Measurements from ENCODE around the gene BBS12.

DNA sequence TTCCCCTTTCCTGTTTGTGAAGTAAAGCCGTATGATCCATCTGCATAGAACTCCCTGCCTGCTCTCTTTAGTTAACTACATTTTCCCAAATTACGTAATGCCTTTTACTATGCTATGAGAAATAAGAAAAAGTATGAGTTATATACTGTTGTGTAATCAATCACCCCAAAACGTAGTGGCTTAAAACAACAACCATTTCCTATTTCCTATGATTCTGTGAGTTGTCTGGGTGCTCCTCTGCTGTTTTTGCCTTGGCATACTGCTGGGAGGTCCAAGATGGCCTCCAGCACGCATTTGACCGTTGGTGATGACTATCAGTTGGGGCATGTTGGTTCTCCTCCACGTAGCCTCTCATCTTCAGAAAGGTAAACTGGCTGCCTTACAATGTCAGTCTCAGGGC lies 39.8 kb downstream of the BBS12 start:
- no peak for TF ChIP-seq ATF4 (CRISPR knock-in tag; IDR thresholded peaks at IDR 0.05)
- no peak for TF ChIP-seq RFX5 (IDR thresholded peaks at IDR 0.05; ENCODE audit: low read depth, low read length)
- TF ChIP-seq HDAC2 (IDR thresholded peaks at IDR 0.05), result no peak
- TF ChIP-seq PYGO2 (tag; IDR thresholded peaks at IDR 0.05), result no peak
- TF ChIP-seq EZH2 (IDR thresholded peaks at IDR 0.05; ENCODE audit: borderline replicate concordance, low read depth, low read length), result no peak
- TF ChIP-seq, protein P1, sequence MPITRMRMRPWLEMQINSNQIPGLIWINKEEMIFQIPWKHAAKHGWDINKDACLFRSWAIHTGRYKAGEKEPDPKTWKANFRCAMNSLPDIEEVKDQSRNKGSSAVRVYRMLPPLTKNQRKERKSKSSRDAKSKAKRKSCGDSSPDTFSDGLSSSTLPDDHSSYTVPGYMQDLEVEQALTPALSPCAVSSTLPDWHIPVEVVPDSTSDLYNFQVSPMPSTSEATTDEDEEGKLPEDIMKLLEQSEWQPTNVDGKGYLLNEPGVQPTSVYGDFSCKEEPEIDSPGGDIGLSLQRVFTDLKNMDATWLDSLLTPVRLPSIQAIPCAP (CRISPR knock-in tag; IDR thresholded peaks at IDR 0.05; ENCODE audit: borderline replicate concordance), result no peak
- no peak for TF ChIP-seq CBFB (CRISPR knock-in tag; IDR thresholded peaks at IDR 0.05)
- no peak for TF ChIP-seq MAZ (CRISPR knock-in tag; conservative IDR thresholded peaks at IDR 0.05 in 1 of 2, IDR thresholded peaks at IDR 0.05 in 1 of 2)
- no peak for TF ChIP-seq ATF6 (CRISPR knock-in tag; IDR thresholded peaks at IDR 0.05)
- no peak for TF ChIP-seq CAMTA2 (CRISPR knock-in tag; conservative IDR thresholded peaks at IDR 0.05)
- TF ChIP-seq, protein P2, sequence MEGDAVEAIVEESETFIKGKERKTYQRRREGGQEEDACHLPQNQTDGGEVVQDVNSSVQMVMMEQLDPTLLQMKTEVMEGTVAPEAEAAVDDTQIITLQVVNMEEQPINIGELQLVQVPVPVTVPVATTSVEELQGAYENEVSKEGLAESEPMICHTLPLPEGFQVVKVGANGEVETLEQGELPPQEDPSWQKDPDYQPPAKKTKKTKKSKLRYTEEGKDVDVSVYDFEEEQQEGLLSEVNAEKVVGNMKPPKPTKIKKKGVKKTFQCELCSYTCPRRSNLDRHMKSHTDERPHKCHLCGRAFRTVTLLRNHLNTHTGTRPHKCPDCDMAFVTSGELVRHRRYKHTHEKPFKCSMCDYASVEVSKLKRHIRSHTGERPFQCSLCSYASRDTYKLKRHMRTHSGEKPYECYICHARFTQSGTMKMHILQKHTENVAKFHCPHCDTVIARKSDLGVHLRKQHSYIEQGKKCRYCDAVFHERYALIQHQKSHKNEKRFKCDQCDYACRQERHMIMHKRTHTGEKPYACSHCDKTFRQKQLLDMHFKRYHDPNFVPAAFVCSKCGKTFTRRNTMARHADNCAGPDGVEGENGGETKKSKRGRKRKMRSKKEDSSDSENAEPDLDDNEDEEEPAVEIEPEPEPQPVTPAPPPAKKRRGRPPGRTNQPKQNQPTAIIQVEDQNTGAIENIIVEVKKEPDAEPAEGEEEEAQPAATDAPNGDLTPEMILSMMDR (IDR thresholded peaks at IDR 0.05 in 2 of 3, conservative IDR thresholded peaks at IDR 0.05 in 1 of 3; ENCODE audit: insufficient read depth in 2 of 3, low read depth in 1 of 3, low read length in 3 of 3), result no peak

Measured in K562 (cell line).